HG03064 (cell line): Measurements from ENCODE around the gene TP63.
"Not testable (repeated sequence)": the region's sequence is repeated elsewhere in the genome, so short reads cannot be mapped to it uniquely, and the experiment has no call there.

Experiments
- ATAC-seq: cut with Tn5 transposase; IDR thresholded peaks from one replicate; pipeline ENCODE4 v1.9.1; 2021; ENCODE audit warnings: low read depth; ENCODE audit not compliant: unreplicated experiment

Gene TP63

DNA sequence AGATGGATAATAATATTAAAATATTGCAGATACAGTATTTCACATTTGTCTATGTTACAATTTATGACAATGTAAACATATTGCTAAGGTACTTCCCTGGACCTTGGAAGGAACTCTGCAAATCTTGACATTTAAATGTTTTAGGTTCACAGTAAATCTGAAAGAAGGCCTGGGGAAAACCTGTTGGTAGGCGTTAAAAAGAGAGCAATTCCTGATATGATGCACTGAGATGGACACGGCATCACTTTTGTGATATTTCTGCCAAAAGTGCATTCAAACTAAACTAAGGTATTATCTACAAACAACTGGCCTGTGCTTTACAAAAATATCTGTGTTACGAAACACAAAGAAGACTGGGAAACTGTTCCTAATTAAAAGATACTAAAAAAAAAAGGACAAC lies 6.1 kb upstream of the TP63 start:
- ATAC-seq: no peak

- no peak for ATAC-seq
Measured at GRCh38 chr3:189625572-189625971, 5.6 kb upstream of the TP63 start.

- ATAC-seq: no peak
Measured at GRCh38 chr3:189626286-189626685, 4.9 kb upstream of the TP63 start.

DNA sequence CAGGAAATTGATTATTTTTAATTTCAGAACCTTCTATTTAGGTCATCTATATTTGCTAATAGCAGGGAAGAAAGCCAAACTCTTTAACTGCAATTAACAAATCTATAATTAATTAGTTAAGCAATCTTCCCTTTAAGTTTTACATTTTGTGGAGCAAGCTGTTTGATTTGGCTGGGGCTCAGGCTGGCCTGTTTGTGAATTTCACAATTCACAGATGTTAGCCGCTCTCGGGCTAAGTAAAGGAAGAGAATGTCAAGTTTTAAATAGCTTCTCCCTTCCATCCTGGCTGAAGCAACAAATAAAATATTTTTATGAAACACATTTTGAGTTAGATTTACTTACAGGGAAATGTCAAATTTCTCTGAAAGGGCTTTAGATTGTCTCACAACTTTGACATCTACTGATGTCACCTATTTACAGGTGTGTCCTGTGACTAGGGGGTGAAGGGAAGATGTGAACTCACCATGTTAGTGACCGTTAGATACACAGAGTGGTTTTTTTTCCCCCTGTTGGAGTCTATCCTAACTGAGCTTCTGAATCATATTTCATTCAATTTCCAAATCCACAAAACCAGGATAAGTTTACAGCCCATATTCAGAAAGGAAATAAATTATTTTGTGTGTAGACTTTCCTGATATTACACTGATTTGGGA lies 1.3 kb upstream of the TP63 start:
- no peak for ATAC-seq

- peak; percentile 45 for ATAC-seq
Measured at GRCh38 chr3:189630767-189631372, 319 bp upstream of the TP63 start.

- ATAC-seq: no peak
Measured at GRCh38 chr3:189631409-189631808, 220 bp downstream of the TP63 start.

GRCh38 chr3:189632242-189632641 lies 1.1 kb downstream of the TP63 start:
- ATAC-seq: no peak

DNA sequence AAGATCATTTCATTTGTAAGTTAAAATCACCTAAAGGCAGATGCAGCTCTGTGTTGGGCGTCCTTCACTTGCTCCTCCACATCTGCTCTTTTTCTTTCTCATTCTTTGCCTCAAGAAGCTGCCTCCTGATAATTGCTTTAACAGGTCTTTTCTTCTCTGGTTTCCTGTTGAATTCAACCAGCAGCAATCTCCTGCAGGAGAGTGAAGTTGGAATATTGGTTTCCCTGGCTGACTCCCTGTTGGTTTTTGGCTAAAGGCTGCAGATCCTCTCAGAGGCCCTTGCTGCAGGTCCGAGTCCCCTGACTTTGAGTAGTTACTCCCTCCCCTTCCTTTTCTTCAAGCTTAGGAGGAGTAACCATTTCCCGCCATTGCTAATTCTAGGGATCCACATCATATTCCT lies 4.2 kb downstream of the TP63 start:
- no peak for ATAC-seq

GRCh38 chr3:189636048-189636447 lies 4.9 kb downstream of the TP63 start:
- no peak for ATAC-seq

GRCh38 chr3:189637750-189638149 lies 6.6 kb downstream of the TP63 start:
- ATAC-seq: no peak

DNA sequence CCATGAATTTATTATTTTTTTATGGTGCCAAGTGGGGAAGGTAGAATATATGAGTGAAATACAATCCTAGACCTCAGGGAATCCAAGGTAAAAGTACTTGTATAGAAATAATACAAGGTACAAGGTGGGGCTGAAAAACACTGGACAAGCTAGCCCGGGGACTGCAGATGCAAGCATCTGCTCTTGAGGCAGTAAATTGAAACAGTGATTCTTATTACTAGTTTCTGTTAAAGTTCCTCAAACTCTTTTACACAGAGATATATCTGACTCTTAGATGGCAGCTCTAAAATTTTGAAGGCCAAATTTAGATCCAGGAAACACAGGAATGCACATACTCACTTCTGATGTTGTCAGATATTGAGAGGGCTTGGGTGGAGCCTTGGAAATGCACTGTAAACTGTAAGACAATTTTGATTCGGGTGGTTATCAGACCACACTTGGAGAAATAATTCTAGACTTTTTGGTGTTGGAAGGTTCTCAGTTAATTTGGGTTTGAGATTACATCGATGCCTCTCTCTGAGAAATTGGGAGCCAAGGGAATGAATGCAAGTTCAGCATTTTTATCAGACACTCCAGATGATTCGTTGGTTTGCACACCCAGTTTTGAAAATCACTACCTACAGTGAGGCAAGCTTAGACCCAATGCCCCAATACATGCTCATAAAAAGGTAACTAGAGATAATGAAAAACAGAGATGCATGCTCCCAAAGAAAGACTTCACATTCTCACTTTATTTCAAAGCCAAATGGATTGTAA lies 7.3 kb downstream of the TP63 start:
- no peak for ATAC-seq

- no peak for ATAC-seq
Measured at GRCh38 chr3:189641776-189642175, 10.6 kb downstream of the TP63 start.

DNA sequence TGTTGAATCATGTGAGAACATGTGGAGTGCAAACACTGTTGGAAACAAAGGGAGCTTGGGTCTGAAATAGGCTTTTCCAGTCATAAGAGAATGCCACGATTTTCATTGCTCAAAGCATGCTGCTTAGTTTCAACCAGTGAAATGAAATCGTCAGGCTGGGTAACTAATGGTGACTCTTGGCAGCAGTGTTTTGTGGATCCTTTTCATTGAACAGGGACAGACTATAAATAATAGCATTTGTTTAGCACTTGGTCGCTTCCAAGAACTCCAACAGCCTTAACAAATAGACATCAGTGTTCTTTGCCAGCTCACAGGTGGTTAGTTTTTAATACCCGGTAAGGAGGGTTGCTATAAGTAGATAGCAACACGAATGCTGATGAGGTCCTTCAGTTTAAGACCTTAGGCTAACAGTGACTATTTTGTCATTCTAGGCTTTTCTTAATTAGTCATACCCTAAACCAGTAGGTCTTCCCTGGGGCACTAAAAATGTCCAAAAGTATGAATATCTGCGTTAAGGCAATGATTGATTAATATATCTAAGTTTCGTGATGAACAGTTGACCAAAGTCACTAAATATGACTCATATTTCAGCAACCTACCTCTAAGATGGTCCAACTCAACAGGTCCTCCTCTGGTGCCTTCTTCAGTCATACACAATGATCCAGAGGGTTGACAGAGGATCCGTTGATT lies 15.8 kb downstream of the TP63 start:
- no peak for ATAC-seq

DNA sequence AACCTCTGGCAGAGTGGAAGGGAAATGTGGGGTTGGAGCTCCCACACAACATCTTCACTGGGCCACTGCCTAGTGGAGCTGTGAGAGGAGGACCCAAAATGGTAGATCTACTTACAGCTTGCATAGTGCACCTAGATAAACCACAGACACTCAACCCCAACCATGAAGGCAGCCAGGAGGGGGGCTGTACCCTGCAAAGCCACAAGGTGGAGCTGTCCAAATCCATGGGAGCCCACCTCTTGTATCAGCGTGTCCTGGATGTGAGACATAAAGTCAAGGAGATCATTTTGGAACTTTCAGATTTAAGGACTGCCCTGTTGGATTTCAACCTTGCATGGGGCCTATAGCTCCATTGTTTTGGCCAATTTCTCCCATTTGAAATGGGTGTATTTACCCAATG lies 20.9 kb downstream of the TP63 start:
- ATAC-seq: no peak

DNA sequence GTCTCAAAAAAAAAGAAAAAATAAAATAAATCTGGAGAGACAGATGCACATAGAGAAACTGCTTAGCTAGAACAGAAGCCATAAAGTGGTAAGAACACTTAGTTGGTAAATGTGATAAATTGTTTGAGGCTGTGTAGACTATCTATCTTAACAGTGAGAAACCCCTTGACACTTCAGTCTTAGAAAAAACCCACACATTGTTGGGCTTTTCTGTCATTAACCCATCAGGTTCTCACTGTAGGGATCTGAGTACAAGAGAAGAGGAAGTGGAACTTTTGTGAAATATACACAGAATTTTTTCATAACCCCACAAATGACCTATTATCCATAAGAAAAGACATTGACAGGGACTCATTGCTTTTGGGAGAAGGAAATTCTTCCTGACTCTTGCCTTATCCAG lies 24.4 kb downstream of the TP63 start:
- ATAC-seq: no peak

GRCh38 chr3:189659571-189659970 lies 28.4 kb downstream of the TP63 start:
- ATAC-seq: no peak

DNA sequence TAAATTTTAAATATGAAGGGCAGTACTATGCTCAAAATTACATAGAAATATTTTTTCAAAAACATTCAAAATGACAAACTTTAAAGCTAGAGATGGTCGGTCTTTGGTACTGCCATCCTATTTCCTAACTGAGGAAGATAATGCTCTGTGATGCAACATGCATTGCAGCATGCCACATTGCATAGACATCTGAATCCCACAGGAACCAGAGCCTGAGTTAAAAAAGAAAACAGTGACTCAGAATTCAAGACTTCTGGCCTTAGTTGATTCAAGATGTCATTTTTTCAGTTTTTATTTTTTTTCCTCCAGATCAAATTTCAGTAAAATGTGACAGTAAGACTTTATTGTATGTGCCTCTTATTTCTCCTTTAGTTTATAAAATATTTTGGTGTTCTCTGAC lies 33.1 kb downstream of the TP63 start:
- no peak for ATAC-seq

DNA sequence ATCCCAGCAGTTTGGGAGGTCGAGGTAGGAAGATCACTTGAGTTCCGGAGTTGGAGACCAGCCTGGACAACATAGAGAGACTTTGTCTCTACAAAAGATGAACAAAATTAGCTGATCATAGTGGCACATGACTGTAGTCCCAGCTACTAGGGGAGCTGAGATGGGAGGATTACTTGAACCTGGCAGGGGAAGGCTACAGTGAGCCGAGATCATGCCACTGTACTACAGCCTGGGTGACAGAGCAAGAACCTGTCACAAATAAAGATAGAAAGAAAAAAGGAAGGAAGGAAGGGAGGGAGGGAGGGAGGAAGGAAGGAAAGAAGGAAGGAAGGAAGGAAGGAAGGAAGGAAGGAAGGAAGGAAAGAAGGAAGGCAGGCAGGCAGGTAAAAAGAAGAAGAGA lies 41.2 kb downstream of the TP63 start:
- not testable (repeated sequence) for ATAC-seq

GRCh38 chr3:189673535-189673934 lies 42.3 kb downstream of the TP63 start:
- ATAC-seq: peak; percentile 71

DNA sequence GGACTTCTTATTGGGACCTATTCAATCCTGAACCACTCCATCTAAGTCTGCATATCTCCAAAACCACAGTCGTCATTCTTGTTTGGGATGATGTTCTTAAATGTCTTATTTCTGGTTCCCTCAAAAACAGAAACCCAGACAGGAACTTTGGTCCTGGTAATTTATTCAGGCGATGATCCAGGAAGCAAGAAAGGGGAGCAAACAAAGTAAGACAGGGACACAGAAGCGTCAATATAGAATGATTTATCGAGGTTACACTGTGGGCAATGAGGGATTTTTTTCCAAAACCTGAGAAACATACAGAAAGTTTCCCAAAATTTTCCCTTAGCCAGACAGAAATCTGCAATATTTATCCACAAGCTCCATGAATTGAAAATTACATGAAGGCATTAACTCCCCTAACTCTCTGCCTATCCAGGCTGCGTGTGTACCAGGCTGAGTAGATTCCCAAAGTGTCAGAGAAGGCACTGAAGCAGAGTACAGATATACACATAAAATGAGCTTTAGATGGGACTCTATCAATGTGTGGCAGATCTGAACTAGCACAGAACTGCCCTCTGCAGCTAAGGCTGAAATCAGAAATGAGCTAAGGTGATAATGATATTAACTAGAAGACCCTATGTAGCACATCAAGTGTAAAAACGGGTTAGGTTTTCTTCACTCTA lies 43.2 kb downstream of the TP63 start:
- ATAC-seq: no peak

DNA sequence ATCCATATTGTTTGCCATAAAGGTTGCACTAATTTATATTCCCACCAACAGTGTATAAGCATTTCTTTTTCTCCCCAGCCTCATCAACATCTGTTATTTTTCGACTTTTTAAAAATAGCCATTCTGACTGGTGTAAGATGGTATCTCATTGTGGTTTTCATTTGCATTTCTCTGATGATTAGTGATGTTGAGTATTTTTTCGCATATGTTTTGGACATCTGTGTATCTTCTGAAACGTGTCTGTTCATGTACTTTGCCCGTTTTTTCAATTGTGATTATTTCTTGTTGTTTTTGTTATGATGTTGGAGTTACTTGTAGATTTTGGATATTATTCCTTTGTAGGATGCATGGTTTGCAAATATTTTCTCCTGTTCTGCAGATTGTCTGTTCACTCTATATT lies 46.5 kb downstream of the TP63 start:
- peak; percentile 53 for ATAC-seq
